Stomach (tissue), 9 donors: ENCODE data around the gene THBS1. TPM values are rescaled to one million over a fixed set of nuclear protein-coding genes. Genes with fewer than 3 reads are reported as not detected.

Experiments used
- DNase-seq, 2 donors: peaks; one replicate each; pipeline versions ENCODE4 v3.0.0 to v3.0.0-alpha.2; 2013 to 2019
- H3K27ac ChIP-seq, 5 donors: fragments of 200-600 bp in 4 of 5; sonication (generic) in 4 of 5; one replicate each; pipeline ENCODE4 v1.5.1; 2013 to 2019; ENCODE audit warnings: mild to moderate bottlenecking in 1 of 5, moderate library complexity in 1 of 5
- H3K27me3 ChIP-seq, 3 donors: fragments of 200-600 bp; sonication (generic); one replicate each; pipeline ENCODE4 v1.5.1; 2017 to 2019; ENCODE audit warnings: mixed run types in 1 of 3
- H3K36me3 ChIP-seq, 4 donors: fragments of 200-600 bp; sonication (generic); 1 replicate in 3 of 4; 2 replicates in 1 of 4; pipeline ENCODE4 v1.5.1; 2016 to 2019
- H3K4me1 ChIP-seq, 4 donors: fragments of 200-600 bp; sonication (generic); one replicate each; pipeline ENCODE4 v1.5.1; 2016 to 2019
- H3K4me3 ChIP-seq, 4 donors: fragments of 200-600 bp; sonication (generic) in 3 of 4; one replicate each; pipeline ENCODE4 v1.5.1; 2016 to 2019; ENCODE audit warnings: mild to moderate bottlenecking in 1 of 4
- H3K9me3 ChIP-seq, 4 donors: fragments of 200-600 bp; sonication (generic); one replicate each; pipeline ENCODE4 v1.5.1; 2016 to 2019
- CTCF ChIP-seq, 7 experiments: fragments of 450-650 bp in 4 of 7; fragments of 200-600 bp in 3 of 7; sonication (generic) in 3 of 7; IDR thresholded peaks; one replicate each; pipeline ENCODE4 v1.5.1; 2016 to 2019; ENCODE audit warnings: antibody characterized with exemption in 7 of 7, control low read depth in 2 of 7, mild to moderate bottlenecking in 1 of 7
- EP300 ChIP-seq: sonication (generic); formaldehyde crosslinking; IDR thresholded peaks from one replicate; pipeline ENCODE4 v1.6.1; 2017; ENCODE audit warnings: antibody characterized with exemption
- POLR2A ChIP-seq, 4 donors: fragments of 450-650 bp; IDR thresholded peaks; one replicate each; pipeline ENCODE4 v1.6.1; 2016; ENCODE audit warnings: antibody characterized with exemption in 4 of 4, control low read depth in 2 of 4, mild to moderate bottlenecking in 1 of 4, moderate library complexity in 1 of 4
- POLR2AphosphoS5 ChIP-seq, 3 donors: sonication (generic); formaldehyde crosslinking; IDR thresholded peaks; one replicate each; pipeline ENCODE4 v1.6.1; 2016; ENCODE audit warnings: antibody characterized with exemption in 3 of 3
- WGBS, 5 donors: extraction: QIAGEN DNeasy Blood & Tissue Kit in 3 of 5; methylation state at CpG; one replicate each; pipeline versions ENCODE4 v1.1.5 to v1.1.7; 2013 to 2018; 5-methylcytosine and 5-hydroxymethylcytosine counted together
- intact Hi-C: fragments of 100-400 bp; cut with DNase I; formaldehyde crosslinking; loops from one replicate; pipeline ENCODE4 v1.15.1; 2023; ENCODE audit warnings: low total_unique reads
- polyA plus RNA-seq, 3 donors: library from polyadenylated mRNA; stranded (reverse); fragments of 200-250 nt; gene quantifications; one replicate each; pipeline ENCODE4 v1.2.3, GENCODE V29; 2013
- total RNA-seq, 5 donors: library from RNA; depleted of rRNA; stranded (reverse); fragments of >200 nt; gene quantifications; one replicate each; pipeline versions ENCODE4 v1.1.0 to v1.2.3, GENCODE V29; 2014 to 2016
- donor health status: healthy with polysubstance abuse.
- donor health status: Bipolar disorder and iron deficiency.
- donor health status: healthy.

Gene THBS1
- total and polyA plus RNA-seq, 8 donors: 12.9 to 842 (median 179) TPM

DNA sequence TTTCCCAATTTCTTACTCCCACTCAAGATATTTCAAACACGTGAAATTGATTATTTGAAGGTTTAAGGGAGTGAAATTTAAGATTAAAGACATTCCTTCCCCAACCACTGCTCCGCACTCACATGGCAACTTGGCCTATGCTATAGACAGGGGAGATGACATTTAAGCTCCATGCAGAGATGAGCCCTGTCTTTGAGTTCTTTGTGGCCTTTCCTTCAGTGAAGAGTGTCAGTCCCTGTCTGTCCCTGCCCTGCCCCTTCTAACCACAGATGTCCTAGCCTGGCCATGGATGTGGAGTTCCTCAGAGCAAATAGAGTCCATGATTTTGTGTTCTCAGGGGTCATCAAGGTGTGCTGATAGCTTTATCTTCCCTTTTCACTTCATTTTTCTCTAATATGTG is 29.4 kb upstream of the THBS1 start:
- WGBS, 5 donors: 87 to 96% (median 94%) methylated on average over 2 of the region's 2 CpGs
- no peaks in the 10 kb centered on the region for H3K27me3 ChIP-seq
- H3K9me3 ChIP-seq: no peaks in the 10 kb centered on the region
- no peak for TF ChIP-seq POLR2A (IDR thresholded peaks at IDR 0.05)
- TF ChIP-seq POLR2AphosphoS5 (IDR thresholded peaks at IDR 0.05): no peak
- TF ChIP-seq CTCF (IDR thresholded peaks at IDR 0.05): no peak
- no peak for TF ChIP-seq EP300
- no peak overlapping the region for H3K4me3 ChIP-seq
- H3K36me3 ChIP-seq: no peaks in the 10 kb centered on the region
- no peak overlapping the region for H3K27ac ChIP-seq
- peaks cover 0 to 19% (median 5%) of the 10 kb centered on the region in 4 donors for H3K4me1 ChIP-seq
- intact Hi-C loops: no loop called here
- DNase-seq: no peak

- intact Hi-C loops: no loop called here
Observed at GRCh38 chr15:39552556-39552955, 28.3 kb upstream of the THBS1 start.

GRCh38 chr15:39553947-39554693 is 26.8 kb upstream of the THBS1 start:
- H3K36me3 ChIP-seq: no peaks in the 10 kb centered on the region
- H3K27ac ChIP-seq: no peak overlapping the region
- peaks cover 0 to 20% (median 5%) of the 10 kb centered on the region in 4 donors for H3K4me1 ChIP-seq
- TF ChIP-seq POLR2AphosphoS5 (IDR thresholded peaks at IDR 0.05) (no peak), CTCF (IDR thresholded peaks at IDR 0.05) (no peak), POLR2A (IDR thresholded peaks at IDR 0.05) (no peak), EP300 (no peak)
- no peaks in the 10 kb centered on the region for H3K9me3 ChIP-seq
- 22 to 36% (median 25%) methylated on average over 2 of the region's 2 CpGs for WGBS, 5 donors
- intact Hi-C loops: no loop called here
- H3K4me3 ChIP-seq: no peak overlapping the region
- no peak for DNase-seq
- no peaks in the 10 kb centered on the region for H3K27me3 ChIP-seq

More at GRCh38 chr15:39552556-39552955, 28.3 kb upstream of the THBS1 start:
- 48 to 83% (median 70%) methylated on average over 2 of the region's 2 CpGs for whole genome bisulfite sequencing, 5 donors
- H3K4me1 ChIP-seq: peaks cover 0 to 20% (median 5%) of the 10 kb centered on the region in 4 donors
- no peaks in the 10 kb centered on the region for H3K9me3 ChIP-seq
- no peaks in the 10 kb centered on the region for H3K36me3 ChIP-seq
- no peak overlapping the region for H3K4me3 ChIP-seq
- H3K27ac ChIP-seq: no peak overlapping the region
- DNase-seq: no peak
- TF ChIP-seq CTCF (IDR thresholded peaks at IDR 0.05): no peak
- no peak for TF ChIP-seq EP300
- TF ChIP-seq POLR2A (IDR thresholded peaks at IDR 0.05): no peak
- no peak for TF ChIP-seq POLR2AphosphoS5 (IDR thresholded peaks at IDR 0.05)
- no peaks in the 10 kb centered on the region for H3K27me3 ChIP-seq

- no peak for DNase-seq
- H3K4me3 ChIP-seq: no peak overlapping the region
- H3K36me3 ChIP-seq: no peaks in the 10 kb centered on the region
- no peaks in the 10 kb centered on the region for H3K27me3 ChIP-seq
- no peaks in the 10 kb centered on the region for H3K9me3 ChIP-seq
- H3K4me1 ChIP-seq: peaks cover 0 to 20% (median 5%) of the 10 kb centered on the region in 4 donors
- intact Hi-C loops: no loop called here
- TF ChIP-seq EP300 (no peak), CTCF (IDR thresholded peaks at IDR 0.05) (no peak), POLR2A (IDR thresholded peaks at IDR 0.05) (no peak), POLR2AphosphoS5 (IDR thresholded peaks at IDR 0.05) (no peak)
- H3K27ac ChIP-seq: no peak overlapping the region
Observed at GRCh38 chr15:39554746-39555387, 26.0 kb upstream of the THBS1 start.
